Medulla oblongata (tissue), 1 donor: ENCODE measurements around the gene CACNA1C.

Experiments used
- DNase-seq: peaks from one replicate; pipeline ENCODE4 v3.0.0-alpha.2; 2015; ENCODE audit errors: extremely low spot score

CACNA1C gene

DNA sequence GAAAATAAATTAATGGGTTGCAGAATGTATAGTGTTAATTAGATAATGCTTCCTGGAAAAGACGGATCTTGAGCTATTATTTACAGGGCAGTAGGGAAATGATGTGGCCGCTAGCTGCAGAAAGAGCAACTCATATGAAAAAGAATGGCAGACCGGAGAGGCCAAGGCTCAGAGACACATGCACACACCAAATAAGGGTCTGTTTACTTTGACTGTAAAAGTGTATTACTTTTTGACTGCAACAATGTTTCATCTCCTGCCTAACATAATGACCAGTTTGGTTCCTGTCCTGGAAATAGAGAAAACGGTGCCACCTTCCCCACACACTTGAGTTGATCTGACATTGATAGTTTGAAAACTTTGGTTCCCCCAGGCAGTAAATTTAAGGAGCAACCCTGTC, 290.9 kb downstream of the CACNA1C start:
- no peak for DNase-seq

GRCh38 chr12:2344476-2344875, 291.7 kb downstream of the CACNA1C start:
- DNase-seq = no peak

DNA sequence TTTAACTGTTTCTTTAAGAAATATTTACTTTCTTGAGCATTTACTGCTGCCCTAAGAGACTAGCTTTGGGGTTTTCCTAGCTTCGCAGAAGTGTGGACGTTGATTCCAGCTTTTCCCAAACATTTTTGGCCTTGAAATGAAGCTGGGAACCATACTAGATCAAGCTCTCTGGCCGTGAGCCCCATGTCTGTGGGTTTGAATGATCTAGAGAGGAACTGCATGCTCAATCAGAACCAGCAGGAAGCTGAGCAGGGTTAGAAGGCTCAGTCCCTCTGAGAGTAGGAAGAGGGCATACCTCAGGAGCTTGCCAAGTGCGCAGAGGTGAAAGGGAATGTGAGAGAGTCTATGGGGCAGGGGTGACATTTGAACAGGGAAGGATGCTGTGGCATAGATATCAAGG, 292.1 kb downstream of the CACNA1C start:
- DNase-seq = no peak

GRCh38 chr12:2345902-2346301, 293.1 kb downstream of the CACNA1C start:
- DNase-seq = no peak

GRCh38 chr12:2346416-2346815, 293.6 kb downstream of the CACNA1C start:
- DNase-seq = no peak

GRCh38 chr12:2347137-2347843, 294.5 kb downstream of the CACNA1C start:
- DNase-seq = no peak

DNA sequence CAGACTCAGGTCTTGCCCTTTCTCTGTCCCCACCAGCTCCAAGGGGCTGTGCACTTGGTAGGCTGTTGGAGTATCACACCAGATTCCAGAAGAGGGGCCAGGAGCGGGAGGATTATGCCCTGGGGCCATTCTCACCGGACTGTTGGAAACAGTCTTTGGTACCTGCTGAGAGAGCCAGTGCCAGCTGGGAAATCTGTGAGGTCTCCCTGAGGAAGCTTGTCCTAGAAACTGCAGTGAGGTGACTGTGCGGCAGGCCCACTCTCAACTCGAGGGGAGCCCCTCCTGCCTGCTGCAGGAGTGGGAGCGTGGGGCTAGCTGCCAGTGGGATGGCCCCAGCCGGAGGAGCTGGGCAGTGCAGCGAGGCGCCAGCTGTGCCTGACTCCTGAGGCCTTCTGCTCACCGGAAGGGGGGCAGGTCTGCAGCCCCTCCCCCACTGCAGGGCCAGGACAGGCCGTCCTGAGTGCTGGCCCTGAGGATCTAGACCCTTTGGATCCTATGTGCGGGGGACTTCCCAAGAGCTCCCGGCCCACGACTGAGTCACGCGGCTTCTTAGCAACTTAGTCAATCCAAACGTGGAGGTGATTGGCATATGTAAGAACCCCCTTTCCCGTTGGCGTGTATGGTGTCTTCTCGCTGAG, 295.2 kb downstream of the CACNA1C start:
- DNase-seq = no peak

DNA sequence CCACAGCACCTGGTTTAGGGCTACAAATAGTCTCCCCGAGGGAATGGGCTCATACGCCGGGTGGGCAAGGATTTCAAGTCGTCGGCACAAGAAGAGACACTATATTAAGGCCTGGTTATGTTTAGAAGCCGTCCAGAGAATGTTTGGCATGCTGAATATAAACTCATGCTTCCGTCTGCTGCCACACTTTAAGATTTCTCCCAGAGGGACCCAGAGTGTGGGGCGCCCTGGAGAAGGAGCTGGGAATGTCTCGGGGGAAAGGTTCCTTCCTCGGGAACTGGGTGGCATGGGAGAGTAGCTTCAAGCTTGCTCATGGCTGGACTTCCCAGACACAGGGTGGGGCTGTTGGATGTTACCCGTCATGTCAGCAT, 295.7 kb downstream of the CACNA1C start:
- DNase-seq = no peak

GRCh38 chr12:2351161-2351560, 298.4 kb downstream of the CACNA1C start:
- DNase-seq = no peak

- no peak for DNase-seq
Measured at GRCh38 chr12:2352203-2352602, 299.4 kb downstream of the CACNA1C start.

- DNase-seq = no peak
Measured at GRCh38 chr12:2353281-2353680, 300.5 kb downstream of the CACNA1C start.

DNA sequence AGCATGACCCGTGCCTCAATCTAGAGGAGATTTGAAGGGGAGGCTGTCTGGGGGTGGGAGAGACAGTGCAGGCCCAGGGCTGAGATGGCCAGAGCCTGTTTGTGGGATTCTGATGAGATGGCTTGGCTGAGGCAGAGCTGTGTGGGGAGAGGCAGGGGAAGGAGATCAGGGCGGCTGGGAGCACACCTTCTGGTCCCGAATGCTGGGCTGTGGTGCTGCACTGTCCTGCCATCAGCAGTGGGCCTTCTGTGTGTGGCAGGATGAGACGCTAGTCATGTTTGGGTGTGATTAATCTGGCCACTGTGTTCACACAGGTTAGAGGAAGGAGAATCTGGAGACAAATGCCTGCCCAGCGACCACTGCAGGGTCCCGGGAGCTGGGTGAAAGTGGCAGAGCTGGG, 300.9 kb downstream of the CACNA1C start:
- no peak for DNase-seq

GRCh38 chr12:2354151-2354991, 301.6 kb downstream of the CACNA1C start:
- DNase-seq = no peak

GRCh38 chr12:2355198-2355597, 302.4 kb downstream of the CACNA1C start:
- DNase-seq = no peak

DNA sequence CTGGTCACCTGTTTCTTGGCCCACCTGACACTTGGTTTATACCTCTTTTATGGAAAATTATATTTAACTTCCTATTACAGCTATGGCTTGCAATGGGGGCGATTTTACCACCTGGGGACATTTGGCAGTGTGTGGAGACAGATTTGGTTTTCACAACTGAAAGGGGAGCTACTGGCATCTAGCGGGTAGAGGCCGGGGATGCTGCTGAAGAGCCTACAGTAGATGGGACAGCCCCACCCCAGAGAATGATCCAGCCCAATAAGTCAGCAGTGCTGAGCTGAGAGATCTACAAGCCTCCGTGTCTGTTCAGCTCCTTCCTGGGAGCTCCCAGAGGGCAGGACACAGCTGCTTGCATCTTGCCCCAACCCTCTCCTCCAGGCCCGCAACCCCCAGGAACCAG, 302.8 kb downstream of the CACNA1C start:
- DNase-seq = no peak

DNA sequence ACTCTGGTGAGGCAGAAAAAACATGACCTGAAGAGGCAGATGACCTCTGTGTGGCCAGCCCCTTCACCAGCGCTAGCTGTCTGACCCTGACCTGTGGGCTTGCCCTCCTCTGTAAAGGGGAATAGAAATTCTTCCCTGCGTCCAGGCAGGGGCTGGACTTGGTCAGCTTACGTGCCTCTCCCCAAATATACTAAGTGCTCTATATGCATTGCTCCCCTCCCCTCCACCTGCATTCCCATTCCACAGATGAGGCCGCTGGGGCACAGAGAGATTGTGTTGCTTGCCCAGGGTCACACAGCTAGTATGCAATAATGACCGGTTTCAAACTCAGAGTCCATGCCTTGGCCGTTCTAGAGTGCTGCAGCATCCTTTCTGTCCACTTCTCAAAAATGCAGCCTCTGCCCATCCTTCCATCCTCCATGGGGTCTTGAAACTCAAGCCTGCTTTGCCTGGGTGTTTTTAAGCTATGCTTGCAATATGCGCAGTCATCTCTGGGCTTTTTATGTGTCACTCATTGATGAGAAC, 303.9 kb downstream of the CACNA1C start:
- DNase-seq = no peak

- peak; percentile 8 for DNase-seq
Measured at GRCh38 chr12:2358986-2359658, 306.3 kb downstream of the CACNA1C start.

- no peak for DNase-seq
Measured at GRCh38 chr12:2359725-2360629, 307.2 kb downstream of the CACNA1C start.

DNA sequence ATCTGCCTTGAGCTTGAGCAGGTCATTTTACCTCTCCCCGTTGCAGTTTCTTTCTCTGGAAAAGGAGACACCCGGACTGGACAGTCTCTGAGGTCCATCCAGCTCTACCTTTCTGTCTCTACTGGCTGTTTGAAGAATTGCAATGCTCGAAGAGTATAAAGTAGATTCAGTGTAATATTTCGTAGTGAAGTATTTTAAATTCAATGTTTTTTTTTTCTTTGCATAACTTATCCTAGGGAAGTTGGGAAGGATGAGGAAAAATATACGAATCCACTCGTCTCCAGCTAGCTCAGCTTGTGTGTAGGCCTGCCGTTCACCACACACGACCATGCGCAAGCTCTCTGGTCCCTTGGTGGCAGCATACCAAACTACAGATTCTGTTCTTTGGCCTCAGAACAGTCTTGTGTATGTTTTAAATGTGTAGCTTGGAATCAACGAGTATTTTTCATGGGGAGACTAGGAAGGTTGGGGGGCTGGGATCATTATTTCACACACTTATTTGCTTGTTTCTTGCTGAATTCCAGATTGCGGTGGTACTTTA, 307.9 kb downstream of the CACNA1C start:
- DNase-seq = no peak

DNA sequence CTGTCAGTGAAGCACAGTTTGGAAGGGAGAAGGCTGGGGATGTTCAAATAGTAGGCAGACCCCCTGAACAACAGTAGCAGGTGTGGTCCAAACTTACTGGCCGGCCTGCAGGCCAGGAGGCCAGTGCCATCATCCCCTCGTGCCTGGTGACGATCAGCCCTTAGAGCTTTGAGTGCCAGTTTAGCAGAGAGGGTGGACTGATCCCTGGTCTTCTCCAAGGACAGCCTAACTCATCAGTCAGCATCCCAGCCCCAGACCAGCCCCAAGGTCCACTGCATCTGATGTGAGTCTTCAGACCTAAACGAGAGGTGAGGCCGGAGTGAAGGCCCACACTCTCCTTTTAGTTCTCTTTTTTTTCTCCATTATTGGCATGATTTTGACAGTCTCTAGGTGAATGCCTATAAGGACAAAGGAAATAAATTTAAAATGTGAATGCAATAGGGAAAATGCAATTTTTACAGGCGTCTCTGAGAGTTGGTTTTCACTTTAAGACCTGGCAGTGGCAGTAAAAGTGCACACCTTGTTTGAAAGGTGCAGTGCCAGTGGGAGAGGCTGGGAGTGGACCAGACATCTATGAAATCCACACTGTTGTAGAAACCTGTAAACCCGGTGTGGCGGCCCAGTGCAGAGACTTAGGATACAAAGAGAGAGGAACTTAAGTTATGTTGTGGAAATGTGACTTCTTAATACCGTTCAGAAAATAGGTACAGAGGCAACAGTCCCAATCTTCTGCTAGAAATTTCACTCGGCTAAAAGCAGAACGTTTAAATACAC, 311.2 kb downstream of the CACNA1C start:
- no peak for DNase-seq
